OCI-LY3 (cell line): Measurements from ENCODE around the gene ZNF365.

ENCODE experiments used
- H2AFZ ChIP-seq: fragments of 200-600, 300-600 bp; shearing (Covaris generic); 2 replicates; pipeline ENCODE4 v1.6.0; 2014; ENCODE audit warnings: antibody characterized with exemption, low read depth, low read length
- H3K27ac ChIP-seq: fragments of 200-600, 300-600 bp; sonication (generic); 2 replicates; pipeline ENCODE4 v1.5.1; 2014; ENCODE audit warnings: mild to moderate bottlenecking, low read length, moderate library complexity, mixed read lengths
- H3K27me3 ChIP-seq: fragments of 200-600, 300-600 bp; sonication (generic); 2 replicates; pipeline ENCODE4 v1.6.1; 2014; ENCODE audit warnings: low read depth, low read length, mixed read lengths
- H3K36me3 ChIP-seq: fragments of 200-600, 300-600 bp; sonication (generic); replicated peaks from 2 replicates; pipeline ENCODE3; 2014; ENCODE audit warnings: low read depth, low read length, mixed read lengths
- H3K4me1 ChIP-seq: fragments of 300-600, 200-600 bp; sonication (generic); 2 replicates; pipeline ENCODE4 v1.6.1; 2014; ENCODE audit warnings: low read length, mixed read lengths
- H3K4me2 ChIP-seq: fragments of 200-600, 300-600 bp; sonication (generic); 2 replicates; pipeline ENCODE4 v1.6.1; 2014; ENCODE audit warnings: low read length, mixed read lengths
- H3K4me3 ChIP-seq: fragments of 300-600, 200-600 bp; sonication (generic); 2 replicates; pipeline ENCODE4 v1.5.1; 2014; ENCODE audit warnings: antibody characterized with exemption, mild to moderate bottlenecking, low read length, moderate library complexity
- H3K79me2 ChIP-seq: fragments of 300-600, 200-600 bp; shearing (Covaris generic); 2 replicates; pipeline ENCODE4 v1.6.1; 2014; ENCODE audit warnings: mild to moderate bottlenecking, low read length, mixed read lengths
- H3K9ac ChIP-seq: fragments of 300-600, 200-600 bp; shearing (Covaris generic); 2 replicates; pipeline ENCODE4 v1.6.0; 2014; ENCODE audit warnings: mild to moderate bottlenecking, low read length, moderate library complexity
- H3K9me3 ChIP-seq: fragments of 200-600, 300-600 bp; shearing (Covaris generic); 2 replicates; pipeline ENCODE4 v1.6.1; 2014; ENCODE audit warnings: low read length, mixed read lengths; ENCODE audit not compliant: insufficient read depth
- H4K20me1 ChIP-seq: fragments of 200-600, 300-600 bp; sonication (generic); 2 replicates; pipeline ENCODE4 v1.6.1; 2016; ENCODE audit warnings: low read length, mixed read lengths; ENCODE audit not compliant: insufficient read depth
- EZH2phosphoT487 ChIP-seq: fragments of 200-600 bp; shearing (Covaris generic); IDR thresholded peaks from 2 replicates; pipeline ENCODE4 v1.6.1; 2018; ENCODE audit warnings: antibody characterized with exemption, mixed run types, low read depth
- TF ChIP-seq, protein P1 (sequence below): fragments of 200-600, 300-600 bp; sonication (generic); IDR thresholded peaks from 2 replicates; pipeline ENCODE4 v1.5.1; 2014; ENCODE audit warnings: antibody characterized with exemption, low read length, low read depth

ZNF365 gene

DNA sequence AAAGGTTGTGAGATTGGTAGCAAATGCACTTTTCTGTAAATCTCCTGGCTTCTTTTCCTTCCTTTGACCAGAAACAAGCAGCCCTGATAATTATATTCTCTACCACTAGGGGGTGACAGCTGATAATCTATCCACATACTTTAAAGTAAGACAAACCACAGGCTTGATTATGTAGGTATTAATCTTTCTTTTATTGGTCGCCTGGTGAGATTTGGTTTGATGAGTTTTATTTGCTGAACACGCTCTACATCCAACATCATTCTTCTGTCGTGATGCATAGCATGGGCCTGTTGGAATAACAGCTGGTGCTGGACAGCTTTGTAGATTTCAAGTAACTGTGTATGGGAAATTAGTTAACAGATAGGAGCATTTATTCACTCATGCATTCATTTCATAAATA, 63.5 kb downstream of the ZNF365 start:
- TF ChIP-seq, protein P1, sequence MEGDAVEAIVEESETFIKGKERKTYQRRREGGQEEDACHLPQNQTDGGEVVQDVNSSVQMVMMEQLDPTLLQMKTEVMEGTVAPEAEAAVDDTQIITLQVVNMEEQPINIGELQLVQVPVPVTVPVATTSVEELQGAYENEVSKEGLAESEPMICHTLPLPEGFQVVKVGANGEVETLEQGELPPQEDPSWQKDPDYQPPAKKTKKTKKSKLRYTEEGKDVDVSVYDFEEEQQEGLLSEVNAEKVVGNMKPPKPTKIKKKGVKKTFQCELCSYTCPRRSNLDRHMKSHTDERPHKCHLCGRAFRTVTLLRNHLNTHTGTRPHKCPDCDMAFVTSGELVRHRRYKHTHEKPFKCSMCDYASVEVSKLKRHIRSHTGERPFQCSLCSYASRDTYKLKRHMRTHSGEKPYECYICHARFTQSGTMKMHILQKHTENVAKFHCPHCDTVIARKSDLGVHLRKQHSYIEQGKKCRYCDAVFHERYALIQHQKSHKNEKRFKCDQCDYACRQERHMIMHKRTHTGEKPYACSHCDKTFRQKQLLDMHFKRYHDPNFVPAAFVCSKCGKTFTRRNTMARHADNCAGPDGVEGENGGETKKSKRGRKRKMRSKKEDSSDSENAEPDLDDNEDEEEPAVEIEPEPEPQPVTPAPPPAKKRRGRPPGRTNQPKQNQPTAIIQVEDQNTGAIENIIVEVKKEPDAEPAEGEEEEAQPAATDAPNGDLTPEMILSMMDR = peak; percentile 65
- TF ChIP-seq EZH2phosphoT487 = no peak
- Histone ChIP-seq H3K4me3 (no peak overlapping the region), H3K4me1 (peaks cover 21% of the 10 kb centered on the region), H3K27ac (no peak overlapping the region), H3K4me2 (0 out of 2 replicates have a peak overlapping the region, but pooled peaks have one; percentile 25), H3K36me3 (no peaks in the 10 kb centered on the region), H3K79me2 (no peaks in the 10 kb centered on the region), H3K9me3 (no peaks in the 10 kb centered on the region), H2AFZ (no peak overlapping the region), H3K9ac (no peak overlapping the region), H4K20me1 (no peaks in the 10 kb centered on the region), H3K27me3 (no peaks in the 10 kb centered on the region)

DNA sequence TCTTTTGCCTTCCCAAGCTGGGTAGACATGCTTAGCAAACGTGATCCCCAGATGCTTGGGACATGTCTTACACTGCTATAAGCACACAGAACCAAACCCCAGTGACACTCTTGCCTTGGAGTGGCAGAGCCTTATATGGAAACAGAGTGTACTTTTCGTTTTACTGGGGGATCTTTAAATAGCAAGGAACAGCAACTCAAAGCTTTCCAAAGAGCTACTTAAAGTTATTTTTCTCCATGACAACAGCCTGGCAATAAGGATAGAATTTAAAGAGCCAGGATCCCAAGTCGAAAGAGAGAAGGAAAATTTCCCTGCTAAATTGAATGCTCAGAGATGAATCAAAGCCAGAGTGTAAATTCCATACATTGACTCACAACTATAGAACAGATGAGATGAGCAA, 67.8 kb downstream of the ZNF365 start:
- no peaks in the 10 kb centered on the region for H3K36me3 ChIP-seq
- no peaks in the 10 kb centered on the region for H3K27me3 ChIP-seq
- H3K27ac ChIP-seq = no peak overlapping the region
- H3K4me1 ChIP-seq = no peaks in the 10 kb centered on the region
- H3K9ac ChIP-seq = no peak overlapping the region
- H3K9me3 ChIP-seq = no peaks in the 10 kb centered on the region
- H3K79me2 ChIP-seq = no peaks in the 10 kb centered on the region
- TF ChIP-seq, protein P1 = no peak
- TF ChIP-seq EZH2phosphoT487 = no peak
- H3K4me2 ChIP-seq = no peak overlapping the region
- no peaks in the 10 kb centered on the region for H4K20me1 ChIP-seq
- no peak overlapping the region for H3K4me3 ChIP-seq
- no peak overlapping the region for H2AFZ ChIP-seq

DNA sequence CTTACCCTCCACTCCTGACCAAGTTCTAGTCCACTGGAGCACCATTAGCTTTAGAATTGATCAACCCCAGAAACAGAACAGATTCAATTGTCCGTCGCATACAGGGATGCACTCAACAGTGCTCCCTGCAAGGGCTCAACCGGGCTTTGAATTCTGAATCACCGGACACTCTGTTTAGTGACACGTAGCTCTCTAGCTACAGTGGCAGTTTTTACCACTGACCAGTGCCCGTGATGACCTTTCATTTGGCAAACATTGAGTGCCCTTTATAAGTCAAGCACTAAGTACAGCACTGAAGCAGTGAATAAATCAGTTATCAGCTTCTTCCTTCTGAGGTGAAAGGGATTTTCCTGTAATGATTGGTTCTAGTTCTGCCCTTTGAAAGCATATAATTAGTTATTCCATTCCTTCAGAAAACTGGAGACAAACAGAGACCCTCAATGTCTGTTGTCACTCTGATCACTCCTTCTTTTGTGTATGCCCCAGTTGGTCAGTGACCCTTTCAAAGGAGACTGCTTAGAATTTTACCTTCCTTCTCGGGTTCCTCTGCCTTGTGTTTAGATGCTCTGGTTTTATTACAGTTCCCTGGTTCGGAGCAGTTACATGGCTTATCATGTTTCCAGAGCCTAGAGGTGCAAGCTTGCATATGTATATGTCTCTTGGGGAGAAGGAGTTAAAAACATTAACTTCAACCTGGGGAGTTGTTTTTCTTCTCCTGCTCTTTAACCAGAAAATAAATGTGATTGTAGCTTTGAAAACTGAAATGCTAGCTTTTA, 68.9 kb downstream of the ZNF365 start:
- Histone ChIP-seq H3K9ac (no peak overlapping the region), H3K9me3 (no peaks in the 10 kb centered on the region), H3K4me1 (no peaks in the 10 kb centered on the region), H3K4me3 (no peak overlapping the region), H3K36me3 (no peaks in the 10 kb centered on the region), H3K4me2 (no peak overlapping the region), H4K20me1 (no peaks in the 10 kb centered on the region), H3K27me3 (no peaks in the 10 kb centered on the region), H3K27ac (no peak overlapping the region), H2AFZ (no peak overlapping the region), H3K79me2 (no peaks in the 10 kb centered on the region)
- no peak for TF ChIP-seq EZH2phosphoT487
- TF ChIP-seq, protein P1 = no peak

- H3K4me3 ChIP-seq = no peak overlapping the region
Observed at GRCh38 chr10:62443866-62444265, 69.7 kb downstream of the ZNF365 start.

More at GRCh38 chr10:62443866-62444265, 69.7 kb downstream of the ZNF365 start:
- H3K27ac ChIP-seq = no peak overlapping the region
- H2AFZ ChIP-seq = no peak overlapping the region
- H3K9me3 ChIP-seq = no peaks in the 10 kb centered on the region
- H3K27me3 ChIP-seq = no peaks in the 10 kb centered on the region
- H3K79me2 ChIP-seq = no peaks in the 10 kb centered on the region
- no peak overlapping the region for H3K4me2 ChIP-seq
- no peaks in the 10 kb centered on the region for H3K36me3 ChIP-seq
- TF ChIP-seq, protein P1 = no peak
- TF ChIP-seq EZH2phosphoT487 = no peak
- no peaks in the 10 kb centered on the region for H3K4me1 ChIP-seq
- no peaks in the 10 kb centered on the region for H4K20me1 ChIP-seq
- H3K9ac ChIP-seq = no peak overlapping the region
